Measurements from ENCODE around the gene RNF212.

RNF212 gene

DNA sequence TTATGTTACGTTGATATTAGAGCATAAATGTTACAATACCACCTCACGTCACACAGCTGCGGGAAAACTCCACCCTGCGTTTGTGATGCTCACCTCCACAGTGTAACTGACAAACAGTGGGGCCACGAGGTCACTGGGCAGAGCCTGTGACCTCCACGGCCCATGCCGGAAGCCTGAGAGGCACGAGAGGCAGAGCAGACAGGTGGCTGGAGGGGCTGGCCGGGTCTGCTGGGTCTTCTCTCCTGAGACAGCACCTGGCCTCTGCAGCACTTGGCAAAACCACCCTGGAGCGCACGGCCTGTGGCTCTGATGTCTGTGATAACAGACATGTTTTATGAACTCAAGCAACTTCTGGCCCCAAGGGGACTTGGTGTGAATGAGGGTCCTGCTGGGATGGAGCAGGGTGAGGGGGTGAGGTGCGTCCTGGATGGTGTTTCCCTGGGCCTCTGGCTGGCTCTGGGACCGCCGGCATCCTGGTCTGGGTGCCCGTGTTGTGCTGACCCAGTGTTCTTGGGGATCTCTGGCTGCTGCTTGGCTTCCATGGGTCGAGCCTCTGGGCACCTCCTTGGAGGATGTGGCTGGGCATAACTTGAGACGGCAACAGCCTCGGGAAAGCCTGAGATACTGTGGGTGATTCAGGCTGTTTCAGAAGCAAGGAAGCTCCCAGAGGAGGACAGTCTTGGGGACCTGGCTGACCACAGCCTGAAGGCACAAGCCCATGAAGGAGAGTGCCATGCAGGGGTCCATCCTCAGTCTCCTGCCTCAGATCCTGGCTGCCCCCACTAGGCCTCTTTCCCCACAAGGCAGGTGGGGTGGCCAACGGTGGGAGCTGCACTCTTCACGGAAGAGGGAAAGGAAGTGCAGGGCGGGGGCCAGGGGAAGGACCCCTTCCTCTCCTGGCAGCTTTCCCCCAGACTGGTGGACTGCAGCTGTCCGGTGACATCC lies 19.7 kb downstream of the RNF212 start:
- TF ChIP-seq, protein P1, sequence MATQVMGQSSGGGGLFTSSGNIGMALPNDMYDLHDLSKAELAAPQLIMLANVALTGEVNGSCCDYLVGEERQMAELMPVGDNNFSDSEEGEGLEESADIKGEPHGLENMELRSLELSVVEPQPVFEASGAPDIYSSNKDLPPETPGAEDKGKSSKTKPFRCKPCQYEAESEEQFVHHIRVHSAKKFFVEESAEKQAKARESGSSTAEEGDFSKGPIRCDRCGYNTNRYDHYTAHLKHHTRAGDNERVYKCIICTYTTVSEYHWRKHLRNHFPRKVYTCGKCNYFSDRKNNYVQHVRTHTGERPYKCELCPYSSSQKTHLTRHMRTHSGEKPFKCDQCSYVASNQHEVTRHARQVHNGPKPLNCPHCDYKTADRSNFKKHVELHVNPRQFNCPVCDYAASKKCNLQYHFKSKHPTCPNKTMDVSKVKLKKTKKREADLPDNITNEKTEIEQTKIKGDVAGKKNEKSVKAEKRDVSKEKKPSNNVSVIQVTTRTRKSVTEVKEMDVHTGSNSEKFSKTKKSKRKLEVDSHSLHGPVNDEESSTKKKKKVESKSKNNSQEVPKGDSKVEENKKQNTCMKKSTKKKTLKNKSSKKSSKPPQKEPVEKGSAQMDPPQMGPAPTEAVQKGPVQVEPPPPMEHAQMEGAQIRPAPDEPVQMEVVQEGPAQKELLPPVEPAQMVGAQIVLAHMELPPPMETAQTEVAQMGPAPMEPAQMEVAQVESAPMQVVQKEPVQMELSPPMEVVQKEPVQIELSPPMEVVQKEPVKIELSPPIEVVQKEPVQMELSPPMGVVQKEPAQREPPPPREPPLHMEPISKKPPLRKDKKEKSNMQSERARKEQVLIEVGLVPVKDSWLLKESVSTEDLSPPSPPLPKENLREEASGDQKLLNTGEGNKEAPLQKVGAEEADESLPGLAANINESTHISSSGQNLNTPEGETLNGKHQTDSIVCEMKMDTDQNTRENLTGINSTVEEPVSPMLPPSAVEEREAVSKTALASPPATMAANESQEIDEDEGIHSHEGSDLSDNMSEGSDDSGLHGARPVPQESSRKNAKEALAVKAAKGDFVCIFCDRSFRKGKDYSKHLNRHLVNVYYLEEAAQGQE (IDR thresholded peaks at IDR 0.05; ENCODE audit: insufficient read depth in 1 of 2, low read depth in 2 of 2, low read length in 2 of 2) = no peak
- no peak for TF ChIP-seq TAF1 (IDR thresholded peaks at IDR 0.05; ENCODE audit: borderline replicate concordance, insufficient read depth, low read length)
- no peak for TF ChIP-seq FOXP2 (optimal IDR thresholded peaks at IDR 0.05; ENCODE audit: borderline replicate concordance, extremely low read depth, extremely low read length, insufficient read depth)
- no peak for TF ChIP-seq SIN3A (IDR thresholded peaks at IDR 0.05; ENCODE audit: borderline replicate concordance, insufficient read depth, low read length)
- TF ChIP-seq POLR2AphosphoS5 (IDR thresholded peaks at IDR 0.05; ENCODE audit: low read depth, low read length) = no peak

DNA sequence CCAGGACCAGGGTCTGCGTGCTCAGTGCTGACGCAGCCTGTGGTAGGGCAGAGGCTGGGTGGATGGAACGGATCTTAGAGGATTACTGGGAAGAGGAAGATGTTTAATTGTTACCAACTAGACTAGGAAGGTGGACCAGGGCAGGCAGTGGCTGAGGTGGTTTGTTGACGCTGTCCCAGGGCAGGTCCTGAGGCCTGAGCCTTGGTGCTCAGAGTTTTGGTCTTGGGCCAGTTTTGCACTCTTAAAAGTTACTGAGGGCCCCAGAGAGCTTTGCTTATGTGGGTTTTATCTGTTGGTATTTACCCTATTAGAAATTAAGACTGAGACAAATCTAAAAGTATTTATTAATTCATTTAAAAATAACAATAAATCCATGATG lies 20.4 kb downstream of the RNF212 start:
- TF ChIP-seq TAF1 (IDR thresholded peaks at IDR 0.05; ENCODE audit: borderline replicate concordance, insufficient read depth, low read length) (no peak), SIN3A (IDR thresholded peaks at IDR 0.05; ENCODE audit: borderline replicate concordance, insufficient read depth, low read length) (no peak), FOXP2 (optimal IDR thresholded peaks at IDR 0.05; ENCODE audit: borderline replicate concordance, extremely low read depth, extremely low read length, insufficient read depth) (no peak), POLR2AphosphoS5 (IDR thresholded peaks at IDR 0.05; ENCODE audit: low read depth, low read length) (no peak)
- TF ChIP-seq, protein P1 (IDR thresholded peaks at IDR 0.05; ENCODE audit: insufficient read depth in 1 of 2, low read depth in 2 of 2, low read length in 2 of 2) = no peak

DNA sequence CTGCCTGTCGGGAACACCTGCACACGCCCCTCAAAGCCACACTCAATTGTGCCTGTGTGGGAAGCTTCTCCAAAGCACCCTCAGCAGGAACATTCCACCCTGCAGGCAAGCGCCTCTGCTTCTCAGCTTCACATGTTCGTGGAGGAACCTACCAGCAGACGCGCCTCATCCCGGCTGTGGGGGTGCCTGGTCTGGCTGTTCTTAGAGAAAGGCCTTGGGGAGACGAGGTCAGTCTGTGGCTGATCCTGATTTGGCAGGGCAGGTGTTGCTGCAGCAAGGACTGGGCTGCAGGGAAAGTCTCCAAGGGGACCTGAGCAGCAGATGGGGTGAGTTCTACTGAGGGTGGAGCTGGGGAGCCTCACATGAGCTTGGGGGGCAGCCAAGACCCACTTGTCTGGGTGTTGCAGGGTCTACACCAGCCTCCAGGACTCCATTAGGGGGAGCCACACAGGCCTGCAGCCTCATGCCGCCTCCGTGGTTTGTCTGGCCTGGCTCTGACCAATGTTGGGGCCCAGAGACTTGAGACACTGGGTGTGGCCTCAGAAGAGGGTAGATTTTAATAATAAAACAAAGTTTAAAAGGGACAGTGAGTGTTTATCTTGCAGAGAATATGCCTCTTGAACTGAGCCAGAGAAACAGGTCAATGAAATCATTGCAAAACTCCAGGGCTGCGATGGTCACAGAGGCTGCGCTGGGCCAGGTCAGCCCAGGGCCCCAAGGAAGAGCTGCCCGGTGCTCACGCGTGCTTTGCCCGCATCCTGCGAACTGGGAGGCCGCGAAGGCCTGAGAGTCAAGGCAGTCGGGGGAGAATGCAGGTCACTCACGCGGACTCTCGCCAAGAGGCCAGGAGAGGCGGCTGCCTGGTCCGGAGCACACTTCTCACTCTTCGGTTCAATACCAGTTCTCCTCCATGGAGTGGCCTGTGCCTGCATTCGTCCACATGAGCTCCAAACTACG lies 21.1 kb downstream of the RNF212 start:
- TF ChIP-seq, protein P1 (IDR thresholded peaks at IDR 0.05; ENCODE audit: insufficient read depth in 1 of 2, low read depth in 2 of 2, low read length in 2 of 2) = no peak
- TF ChIP-seq SIN3A (IDR thresholded peaks at IDR 0.05; ENCODE audit: borderline replicate concordance, insufficient read depth, low read length) (no peak), POLR2AphosphoS5 (IDR thresholded peaks at IDR 0.05; ENCODE audit: low read depth, low read length) (no peak), TAF1 (IDR thresholded peaks at IDR 0.05; ENCODE audit: borderline replicate concordance, insufficient read depth, low read length) (no peak), FOXP2 (optimal IDR thresholded peaks at IDR 0.05; ENCODE audit: borderline replicate concordance, extremely low read depth, extremely low read length, insufficient read depth) (no peak)

DNA sequence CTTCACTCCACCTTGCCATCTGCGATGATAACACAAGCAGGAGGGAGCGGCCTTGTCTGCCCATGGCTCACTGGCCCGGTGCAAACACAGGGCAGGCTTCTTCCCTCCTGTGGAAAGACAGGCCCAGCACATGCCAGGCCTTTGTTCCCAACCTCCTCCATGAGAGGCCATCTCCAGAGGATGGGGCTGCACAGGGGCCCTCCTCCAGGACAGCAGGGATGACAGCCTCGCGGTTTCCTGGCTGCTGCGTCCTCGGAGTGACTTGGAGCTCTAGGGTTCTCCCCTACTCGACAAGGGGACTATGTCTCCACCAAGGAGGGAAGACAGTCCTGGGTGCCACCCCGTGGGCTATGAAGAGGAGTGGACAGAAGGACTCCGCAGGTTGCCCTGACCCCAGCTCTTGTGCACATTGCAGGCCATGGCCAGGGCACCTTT lies 21.8 kb downstream of the RNF212 start:
- TF ChIP-seq SIN3A (IDR thresholded peaks at IDR 0.05; ENCODE audit: borderline replicate concordance, insufficient read depth, low read length) (no peak), TAF1 (IDR thresholded peaks at IDR 0.05; ENCODE audit: borderline replicate concordance, insufficient read depth, low read length) (no peak), FOXP2 (optimal IDR thresholded peaks at IDR 0.05; ENCODE audit: borderline replicate concordance, extremely low read depth, extremely low read length, insufficient read depth) (no peak), POLR2AphosphoS5 (IDR thresholded peaks at IDR 0.05; ENCODE audit: low read depth, low read length) (no peak)
- TF ChIP-seq, protein P1 (IDR thresholded peaks at IDR 0.05; ENCODE audit: insufficient read depth in 1 of 2, low read depth in 2 of 2, low read length in 2 of 2) = no peak
